GM08714 (cell line): ENCODE data around the gene SULT1C4.

ENCODE experiments used
- H3K4me3 ChIP-seq: fragments of 200-500 bp; sonication (Bioruptor generic); 2 replicates; pipeline ENCODE4 v1.5.1; 2014; ENCODE audit warnings: mild to moderate bottlenecking, low read length, inconsistent platforms
- ZNF274 ChIP-seq: IDR thresholded peaks from 2 replicates; pipeline ENCODE4 v1.6.1; 2012; ENCODE audit warnings: mild to moderate bottlenecking, low read depth, low read length

SULT1C4 gene

DNA sequence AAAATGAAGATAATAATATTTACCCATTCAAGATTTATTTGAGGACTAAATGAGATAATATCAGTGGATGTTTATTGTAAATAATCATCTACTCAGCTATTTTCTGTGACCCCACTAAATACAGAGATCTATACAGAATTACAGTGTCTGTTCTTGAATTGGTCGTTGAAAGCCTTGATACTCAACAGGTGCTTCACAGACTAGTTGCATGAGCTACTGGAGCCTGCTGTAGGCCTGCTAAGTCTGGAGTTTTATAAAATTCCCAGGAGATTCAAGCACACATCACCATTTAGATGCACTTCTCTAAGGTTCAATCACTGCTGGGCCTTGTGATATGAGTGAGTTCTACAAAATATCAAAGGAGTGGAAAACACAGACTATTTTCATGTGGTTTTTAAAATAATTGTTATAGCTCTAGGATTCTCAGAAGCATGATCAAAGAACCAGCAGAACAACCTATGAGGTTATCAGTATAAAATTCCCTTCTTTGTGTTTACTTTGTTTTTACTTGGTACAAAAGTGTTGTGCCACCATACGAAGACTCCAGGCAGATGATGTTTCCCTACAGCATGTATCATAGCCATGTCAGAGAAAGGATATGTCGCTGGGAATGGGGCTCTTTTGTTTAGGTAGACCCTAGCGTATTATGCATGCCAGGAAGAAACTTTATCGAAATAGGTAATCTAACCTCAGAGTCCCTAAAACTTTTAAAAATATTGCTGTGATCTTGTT lies 7.1 kb downstream of the SULT1C4 start:
- no peak for TF ChIP-seq ZNF274
- no peak overlapping the region for H3K4me3 ChIP-seq

DNA sequence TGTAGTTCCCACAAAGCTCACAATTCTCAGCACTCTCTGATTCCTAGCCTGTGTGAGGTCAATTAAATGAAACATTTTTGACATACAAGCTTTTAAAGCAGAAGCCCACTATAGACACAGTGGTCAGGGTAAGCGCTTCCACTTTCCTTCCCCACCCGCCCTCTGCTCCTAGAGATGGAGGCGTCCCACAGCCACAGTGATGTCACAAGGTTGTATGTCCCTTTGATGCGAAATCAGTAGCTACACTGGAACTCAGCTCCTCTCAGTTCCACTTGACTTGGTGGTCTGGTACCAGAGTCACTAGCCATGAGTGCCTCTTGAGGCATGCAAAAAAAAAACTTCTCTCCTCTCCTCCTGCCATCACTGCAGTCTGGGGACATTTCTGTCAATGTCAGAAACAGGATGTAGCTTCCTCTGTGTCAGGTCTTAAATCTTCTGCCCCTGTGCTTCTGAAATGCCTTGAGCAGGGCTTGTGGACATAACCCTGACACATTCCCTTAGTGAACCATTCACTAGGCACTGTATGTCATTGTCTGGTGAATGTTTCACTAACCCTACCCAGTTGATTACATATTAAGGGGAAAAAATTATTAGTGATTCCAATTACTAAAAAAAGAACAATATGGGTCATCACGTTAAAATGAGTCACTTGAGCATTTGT lies 7.8 kb downstream of the SULT1C4 start:
- TF ChIP-seq ZNF274 = no peak
- H3K4me3 ChIP-seq = no peak overlapping the region

DNA sequence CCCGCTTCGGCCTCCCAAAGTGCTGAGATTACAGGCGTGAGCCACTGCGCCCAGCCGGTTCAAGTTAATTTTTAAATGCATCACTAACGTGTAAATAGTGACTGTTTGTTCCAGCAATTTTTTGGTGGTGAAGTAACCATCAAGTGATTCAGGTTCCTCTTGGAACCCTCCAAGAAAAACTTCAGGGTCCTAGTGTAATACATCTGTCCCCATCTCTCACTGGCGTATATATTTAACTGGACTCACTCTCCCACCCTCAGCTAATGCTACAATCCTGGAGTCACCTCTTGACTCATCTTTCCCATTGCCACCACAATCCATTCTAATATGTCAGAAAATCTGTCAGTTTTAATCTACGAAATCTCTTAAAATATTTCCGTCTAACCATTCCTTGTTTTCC lies 10.3 kb downstream of the SULT1C4 start:
- no peak for TF ChIP-seq ZNF274
- H3K4me3 ChIP-seq = no peak overlapping the region

DNA sequence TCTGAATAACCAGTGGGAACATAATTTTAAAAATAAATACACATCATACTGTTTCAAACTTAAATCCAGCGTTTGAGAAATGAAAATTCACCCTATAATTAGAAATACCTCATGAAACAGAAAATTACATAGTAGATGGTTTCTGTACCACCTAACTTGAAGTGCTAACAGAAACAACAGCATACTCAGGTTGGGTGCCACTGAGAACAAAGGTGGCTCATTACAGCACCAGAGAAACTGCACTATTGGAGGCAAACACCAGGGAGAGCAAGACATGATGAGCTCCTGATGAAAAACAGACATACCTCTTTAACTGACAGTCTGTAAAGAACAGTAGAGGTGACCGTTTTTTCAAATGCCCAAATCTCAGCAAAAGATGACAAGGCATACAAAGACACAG lies 12.6 kb downstream of the SULT1C4 start:
- no peak overlapping the region for H3K4me3 ChIP-seq
- TF ChIP-seq ZNF274 = no peak

DNA sequence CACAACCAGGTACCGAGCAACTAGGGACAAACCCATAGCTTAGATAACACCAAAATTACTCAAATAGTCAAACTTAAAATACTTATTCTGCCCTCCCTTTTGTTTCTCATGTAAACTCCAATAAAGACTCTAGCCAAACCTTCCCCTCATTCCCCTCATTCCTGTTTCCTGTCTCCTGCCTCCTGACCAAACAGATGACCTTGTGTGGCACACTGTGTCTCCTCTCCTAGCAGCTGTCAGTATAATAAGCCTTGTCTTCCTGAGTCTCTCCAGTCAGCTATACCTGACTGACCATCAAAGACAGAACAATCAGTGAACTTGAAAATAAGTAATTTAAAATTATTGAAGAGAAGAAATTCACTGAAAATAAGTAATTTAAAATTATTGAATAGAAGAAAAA lies 14.3 kb downstream of the SULT1C4 start:
- TF ChIP-seq ZNF274 = no peak
- H3K4me3 ChIP-seq = no peak overlapping the region

DNA sequence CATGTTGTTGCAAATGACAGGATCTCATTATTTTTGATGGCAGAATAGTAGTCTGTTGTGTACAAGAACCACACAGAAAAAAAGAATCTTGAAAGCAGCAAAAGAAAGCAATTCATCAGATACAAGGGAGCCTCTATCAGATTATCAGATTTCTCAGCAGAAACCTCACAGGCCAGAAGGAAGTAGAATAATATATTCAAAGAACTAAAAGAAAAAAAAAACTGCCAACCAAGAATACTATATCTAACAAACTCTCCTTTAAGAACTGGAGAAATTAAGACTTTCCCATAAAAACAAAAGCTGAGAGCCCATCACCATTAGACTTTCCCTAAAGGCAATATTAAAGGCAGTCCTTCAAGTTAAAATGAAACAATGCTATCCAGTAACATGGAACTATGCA lies 15.4 kb downstream of the SULT1C4 start:
- H3K4me3 ChIP-seq = no peak overlapping the region
- TF ChIP-seq ZNF274 = no peak

DNA sequence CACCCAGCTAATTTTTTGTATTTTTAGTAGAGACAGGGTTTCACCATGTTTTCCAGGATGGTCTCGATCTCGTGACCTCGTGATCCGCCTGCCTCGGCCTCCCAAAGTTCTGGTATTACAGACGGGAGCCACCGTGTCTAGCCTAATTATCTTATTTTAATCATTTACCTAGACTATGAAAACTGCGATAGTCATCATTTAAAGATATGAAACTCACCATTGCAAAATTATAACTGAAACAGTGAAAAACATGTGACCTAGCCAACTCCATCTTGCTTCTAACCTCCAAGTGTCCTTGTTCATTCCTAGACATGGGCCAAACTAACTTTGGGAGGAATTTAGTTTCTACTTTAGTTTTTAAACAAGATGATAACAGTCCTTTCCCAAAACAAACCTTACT lies 17.4 kb downstream of the SULT1C4 start:
- H3K4me3 ChIP-seq = no peak overlapping the region
- TF ChIP-seq ZNF274 = no peak

DNA sequence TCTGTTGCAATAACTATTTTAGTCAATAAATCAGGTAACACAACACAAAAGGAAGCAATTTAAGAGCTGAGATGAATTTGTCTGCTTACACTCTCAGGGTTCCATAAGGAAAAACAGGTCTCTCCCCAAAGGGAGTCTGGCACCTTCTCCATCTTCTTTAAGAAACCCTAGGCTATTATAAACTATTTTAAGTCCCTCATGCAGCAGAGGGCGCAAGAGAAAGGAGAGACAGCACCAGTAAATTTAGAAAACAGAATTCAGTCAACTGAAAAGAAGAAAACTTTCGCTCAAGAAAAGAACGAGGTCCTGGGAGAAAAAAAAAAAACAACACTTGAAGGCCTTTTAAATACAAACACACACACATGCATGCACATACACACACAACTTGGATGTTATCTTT lies 19.1 kb downstream of the SULT1C4 start:
- no peak for TF ChIP-seq ZNF274
- no peak overlapping the region for H3K4me3 ChIP-seq

DNA sequence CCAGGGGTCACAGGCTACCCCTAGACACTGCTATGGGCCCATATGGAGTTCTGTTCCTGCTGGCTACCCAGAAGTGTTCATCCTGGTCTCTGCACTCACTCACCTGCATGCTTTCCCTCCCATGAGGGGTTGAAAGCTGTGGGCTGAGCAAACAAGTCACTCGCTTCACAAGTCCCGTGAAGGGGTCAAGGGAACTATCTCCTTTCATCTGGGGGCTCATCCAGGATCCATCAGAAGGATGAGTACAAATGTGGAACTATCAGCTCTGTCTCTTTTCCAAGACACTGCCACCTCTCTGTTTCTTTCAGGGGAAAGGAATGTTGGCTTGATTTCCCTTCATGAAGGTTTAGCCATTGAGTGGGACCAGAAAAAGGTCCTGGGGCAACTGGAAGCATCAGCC lies 21.7 kb downstream of the SULT1C4 start:
- no peak for TF ChIP-seq ZNF274
- no peak overlapping the region for H3K4me3 ChIP-seq

DNA sequence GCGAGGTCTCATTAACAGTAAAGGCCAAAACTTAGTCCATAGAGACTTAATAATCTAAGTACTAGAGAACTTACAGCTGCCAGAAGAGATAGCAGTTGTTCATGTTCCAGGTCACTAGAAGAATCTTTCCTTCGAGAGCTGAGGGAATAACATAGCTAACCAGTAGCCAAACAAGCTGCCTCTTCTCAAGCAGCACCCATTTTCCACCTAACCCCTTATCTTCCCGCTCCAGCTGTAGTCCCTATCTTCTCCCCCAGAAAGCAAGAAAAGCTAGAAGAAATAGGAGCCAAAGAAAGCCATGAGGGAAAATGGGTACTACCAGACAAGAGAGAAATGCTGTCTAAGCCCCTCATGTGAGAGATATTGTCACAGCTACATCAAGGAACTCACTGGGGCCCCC lies 24.0 kb downstream of the SULT1C4 start:
- no peak for TF ChIP-seq ZNF274
- no peak overlapping the region for H3K4me3 ChIP-seq

DNA sequence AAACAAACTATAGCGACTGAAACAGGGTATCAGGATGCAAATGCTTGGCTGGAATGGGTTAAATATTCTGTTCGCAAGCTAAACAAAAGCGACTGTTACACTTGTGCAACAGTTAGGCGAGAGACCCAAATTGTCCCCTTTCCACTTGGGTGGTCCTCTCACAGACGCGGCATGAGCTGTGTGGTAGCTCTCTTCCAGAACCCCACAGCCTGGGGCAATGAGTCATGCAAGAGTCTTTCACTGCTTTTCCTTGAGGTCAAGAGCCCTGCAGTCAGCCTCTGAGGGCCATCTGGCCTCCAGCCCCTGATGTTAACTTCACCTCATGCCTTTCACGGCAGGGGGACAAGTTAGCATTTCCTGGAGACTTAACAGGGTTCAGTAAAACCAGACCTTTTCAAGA lies 25.7 kb downstream of the SULT1C4 start:
- no peak overlapping the region for H3K4me3 ChIP-seq
- no peak for TF ChIP-seq ZNF274

DNA sequence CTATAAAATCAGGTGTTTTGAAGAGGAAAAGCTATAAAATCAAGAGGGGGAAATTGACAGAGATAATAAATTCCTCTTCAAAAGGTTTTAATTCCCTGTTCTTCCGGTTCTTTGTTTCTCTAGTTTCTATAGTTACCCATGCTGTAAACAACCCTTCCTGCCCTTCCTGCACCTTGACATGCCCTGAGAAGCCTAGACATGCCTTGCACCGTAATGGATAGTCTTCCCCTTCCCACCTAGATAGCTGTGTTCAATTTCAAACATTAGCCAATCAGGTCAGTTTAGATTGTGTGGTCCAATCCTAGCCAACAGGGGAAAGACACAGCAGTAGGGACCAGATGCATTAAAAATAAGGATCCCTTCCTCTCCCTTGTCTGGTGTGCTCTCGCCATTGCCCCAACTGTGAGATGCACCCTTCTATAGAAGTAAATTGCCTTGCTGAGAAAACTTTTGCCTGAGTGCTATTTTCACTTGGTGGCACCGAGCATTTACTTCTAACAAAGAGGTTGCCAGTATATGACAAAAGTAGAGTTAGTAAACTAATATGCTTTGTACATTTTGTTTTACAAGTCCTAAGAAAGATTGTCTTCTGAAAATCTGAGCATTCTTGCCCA lies 27.1 kb downstream of the SULT1C4 start:
- H3K4me3 ChIP-seq = no peak overlapping the region
- TF ChIP-seq ZNF274 = no peak

DNA sequence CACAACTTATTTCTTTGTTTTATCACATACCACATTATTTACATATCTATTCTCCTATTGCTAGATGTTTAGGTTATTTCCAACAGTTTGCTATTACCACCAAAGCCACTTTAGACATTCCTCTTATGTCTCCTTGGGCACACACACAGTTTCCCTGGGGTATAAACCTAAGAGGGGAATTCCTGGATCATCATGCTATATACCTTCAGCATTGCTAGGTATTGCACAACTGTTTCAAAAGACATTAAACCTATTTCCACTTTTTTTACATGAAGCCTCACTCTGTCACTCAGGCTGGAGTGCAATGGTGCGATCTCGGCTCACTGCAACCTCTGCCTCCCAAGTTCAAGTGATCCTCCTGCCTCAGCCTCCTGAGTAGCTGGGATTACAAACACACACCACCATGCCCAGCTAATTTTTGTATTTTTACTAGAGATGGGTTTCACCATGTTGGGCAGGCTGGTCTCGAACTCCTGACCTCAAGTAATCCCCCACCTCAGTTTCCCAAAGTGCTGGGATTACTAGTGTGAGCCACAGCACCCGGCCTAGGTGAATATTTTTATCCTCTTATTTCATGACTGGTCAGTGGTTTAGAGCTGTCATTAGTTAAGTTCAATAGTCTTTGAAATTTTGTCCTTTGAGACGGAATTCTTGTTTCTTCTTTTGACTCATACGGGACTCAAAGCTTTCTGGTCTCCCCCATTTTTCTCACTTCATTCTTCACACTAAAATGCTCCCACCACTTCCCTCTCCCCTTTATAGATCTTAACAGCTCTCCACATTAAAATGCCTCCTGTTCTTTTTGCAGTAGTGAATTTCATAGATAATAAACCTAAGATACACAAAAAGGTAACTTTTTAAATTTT lies 30.3 kb downstream of the SULT1C4 start:
- H3K4me3 ChIP-seq = no peak overlapping the region
- no peak for TF ChIP-seq ZNF274

DNA sequence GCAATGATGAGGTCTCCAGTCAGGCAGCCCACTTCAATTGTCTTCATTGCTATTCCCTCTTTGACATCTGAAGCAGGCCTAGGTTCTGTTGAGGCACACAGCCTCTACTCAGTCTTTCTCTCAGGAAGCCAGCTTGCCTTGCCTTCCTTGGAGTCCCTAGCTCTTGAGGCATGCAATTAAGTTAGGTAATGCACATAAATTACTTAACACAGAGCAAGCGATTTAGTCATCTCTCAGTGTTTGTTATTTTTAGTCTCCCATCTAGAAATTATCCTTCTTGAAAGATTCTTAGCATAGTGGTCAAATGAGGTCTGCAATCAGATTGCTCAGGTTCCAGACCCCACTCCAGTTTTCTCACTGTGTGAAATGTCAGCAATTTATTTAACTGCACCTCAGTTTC lies 32.0 kb downstream of the SULT1C4 start:
- H3K4me3 ChIP-seq = no peak overlapping the region
- no peak for TF ChIP-seq ZNF274

DNA sequence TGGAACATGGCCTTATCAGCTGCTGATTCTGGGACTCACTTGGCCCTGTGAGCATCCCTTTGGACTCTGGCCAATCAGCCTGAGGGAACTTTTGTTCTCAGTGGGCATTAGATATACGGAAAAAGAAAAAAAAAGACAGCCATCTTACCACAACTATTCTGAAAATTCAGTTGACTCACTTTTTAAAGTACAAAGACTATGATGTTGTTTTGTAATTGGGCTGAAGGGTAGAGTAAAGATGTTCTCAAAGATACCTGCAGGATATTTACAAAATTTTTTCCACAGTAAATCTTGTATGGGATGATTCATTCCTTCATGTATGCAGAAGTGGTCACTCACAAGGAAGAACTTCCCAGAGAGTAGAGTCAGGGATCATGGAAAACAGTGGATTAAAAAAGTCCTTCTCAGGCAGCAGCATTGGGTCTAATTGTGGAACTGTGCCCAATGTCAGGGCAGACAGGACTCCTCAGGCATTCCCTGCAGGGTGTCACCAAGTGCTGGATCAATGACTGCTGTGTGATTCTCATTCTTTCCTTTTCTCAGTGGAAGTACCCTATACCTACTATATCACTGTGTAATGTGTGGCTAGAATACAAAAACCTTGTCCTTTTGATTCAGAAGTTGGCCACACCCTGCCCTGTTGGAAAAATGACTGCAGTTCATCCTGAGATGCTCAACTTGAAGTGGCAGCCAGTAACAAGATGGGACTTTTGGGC lies 35.4 kb downstream of the SULT1C4 start:
- H3K4me3 ChIP-seq = no peak overlapping the region
- no peak for TF ChIP-seq ZNF274
